ENCODE measurements around the gene AOC3. TPM values are rescaled to one million over a fixed set of nuclear protein-coding genes. Genes with fewer than 3 reads are reported as not detected.

The AOC3 gene
- total and polyA plus RNA-seq, 2 of the 13 experiments (the other 11 are each of a cell fraction or from before 2014, with no cell fraction given): 8.7 to 51.7 TPM

DNA sequence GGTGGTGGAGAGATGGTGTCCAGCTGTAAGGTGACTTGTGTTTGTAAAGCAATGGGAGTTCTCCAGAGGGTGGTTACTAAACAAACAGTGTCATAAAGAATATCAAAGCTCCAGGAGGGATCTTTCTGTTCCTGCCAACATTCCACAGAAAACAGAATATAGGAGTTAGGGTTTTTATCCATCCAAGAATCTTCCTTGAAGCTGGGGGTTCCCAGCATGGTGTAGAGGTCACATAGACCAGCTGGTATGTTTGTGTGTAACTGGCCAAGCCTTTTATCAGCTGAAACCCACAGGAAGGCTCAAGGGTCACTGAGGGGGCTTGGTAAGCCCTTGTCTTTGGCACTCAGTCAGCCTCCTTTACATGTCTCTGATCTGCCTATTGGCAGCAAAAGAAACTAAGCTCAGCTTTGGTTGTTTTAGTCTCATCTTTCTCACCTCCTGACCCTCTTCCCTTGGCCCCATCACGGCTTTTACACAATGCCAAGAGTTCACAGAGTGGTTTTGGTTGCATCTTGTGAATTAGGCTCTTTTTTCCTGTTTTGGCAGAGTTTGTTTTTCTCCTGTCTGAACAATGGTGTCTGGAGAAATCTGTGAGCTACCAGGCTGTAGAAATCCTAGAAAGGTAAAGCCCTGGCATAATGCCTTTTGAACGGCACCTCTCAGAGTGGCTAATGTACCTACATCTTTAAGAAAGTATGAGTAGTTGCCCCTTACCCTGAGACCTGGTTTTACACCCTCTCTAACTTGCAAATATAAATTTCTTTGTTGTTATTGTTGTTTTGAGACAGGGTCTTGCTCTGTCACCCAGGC is 47.7 kb upstream of the AOC3 start (continued):
- TF ChIP-seq ZBTB10 (CRISPR knock-in tag; IDR thresholded peaks at IDR 0.05; ENCODE audit: borderline replicate concordance) (0 out of 2 replicates have a peak, but pooled peaks have one; percentile 21), ZMYM4 (CRISPR knock-in tag; IDR thresholded peaks at IDR 0.05) (peak; percentile 37; the same call in 1 of the 2 replicates), ZNF674 (CRISPR knock-in tag; IDR thresholded peaks at IDR 0.05; ENCODE audit: low read depth) (no peak), ZNF230 (CRISPR knock-in tag; IDR thresholded peaks at IDR 0.05) (no peak), REL (CRISPR knock-in tag; conservative IDR thresholded peaks at IDR 0.05) (no peak), NR3C1 (CRISPR knock-in tag; IDR thresholded peaks at IDR 0.05) (no peak), ZNF407 (CRISPR knock-in tag; IDR thresholded peaks at IDR 0.05; ENCODE audit: not compliant biosample characterization) (no peak), ZNF570 (CRISPR knock-in tag; IDR thresholded peaks at IDR 0.05; ENCODE audit: borderline replicate concordance) (no peak), PPARG (CRISPR knock-in tag; conservative IDR thresholded peaks at IDR 0.05) (no peak)
- TF ChIP-seq, protein P1, sequence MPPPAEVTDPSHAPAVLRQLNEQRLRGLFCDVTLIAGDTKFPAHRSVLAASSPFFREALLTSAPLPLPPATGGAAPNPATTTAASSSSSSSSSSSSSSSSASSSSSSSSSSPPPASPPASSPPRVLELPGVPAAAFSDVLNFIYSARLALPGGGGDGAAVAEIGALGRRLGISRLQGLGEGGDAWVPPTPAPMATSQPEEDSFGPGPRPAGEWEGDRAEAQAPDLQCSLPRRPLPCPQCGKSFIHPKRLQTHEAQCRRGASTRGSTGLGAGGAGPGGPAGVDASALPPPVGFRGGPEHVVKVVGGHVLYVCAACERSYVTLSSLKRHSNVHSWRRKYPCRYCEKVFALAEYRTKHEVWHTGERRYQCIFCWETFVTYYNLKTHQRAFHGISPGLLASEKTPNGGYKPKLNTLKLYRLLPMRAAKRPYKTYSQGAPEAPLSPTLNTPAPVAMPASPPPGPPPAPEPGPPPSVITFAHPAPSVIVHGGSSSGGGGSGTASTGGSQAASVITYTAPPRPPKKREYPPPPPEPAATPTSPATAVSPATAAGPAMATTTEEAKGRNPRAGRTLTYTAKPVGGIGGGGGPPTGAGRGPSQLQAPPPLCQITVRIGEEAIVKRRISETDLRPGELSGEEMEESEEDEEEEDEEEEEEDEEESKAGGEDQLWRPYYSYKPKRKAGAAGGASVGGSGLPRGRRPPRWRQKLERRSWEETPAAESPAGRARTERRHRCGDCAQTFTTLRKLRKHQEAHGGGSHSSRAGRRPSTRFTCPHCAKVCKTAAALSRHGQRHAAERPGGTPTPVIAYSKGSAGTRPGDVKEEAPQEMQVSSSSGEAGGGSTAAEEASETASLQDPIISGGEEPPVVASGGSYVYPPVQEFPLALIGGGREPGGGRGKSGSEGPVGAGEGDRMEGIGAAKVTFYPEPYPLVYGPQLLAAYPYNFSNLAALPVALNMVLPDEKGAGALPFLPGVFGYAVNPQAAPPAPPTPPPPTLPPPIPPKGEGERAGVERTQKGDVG (CRISPR knock-in tag; IDR thresholded peaks at IDR 0.05; ENCODE audit: borderline replicate concordance): no peak

Measured in HepG2 (cell line).